Renal pelvis (tissue), 4 donors: ENCODE data around the gene OS9. TPM values are rescaled to one million over a fixed set of nuclear protein-coding genes. Genes with fewer than 3 reads are reported as not detected.
A peak's percentile ranks its signal among the peaks of the same experiment; 100 is the strongest.

Experiments used
- DNase-seq: peaks from one replicate; pipeline ENCODE4 v3.0.0-alpha.2; 2013
- polyA plus RNA-seq, 3 donors: library from polyadenylated mRNA; unstranded; fragments of 120-200 nt; gene quantifications; one replicate each; pipeline ENCODE4 v1.2.1, GENCODE V29; 2013; ENCODE audit not compliant: insufficient read length in 3 of 3

The OS9 gene
- polyA plus RNA-seq, 3 donors = 197 to 226 (median 220) TPM

DNA sequence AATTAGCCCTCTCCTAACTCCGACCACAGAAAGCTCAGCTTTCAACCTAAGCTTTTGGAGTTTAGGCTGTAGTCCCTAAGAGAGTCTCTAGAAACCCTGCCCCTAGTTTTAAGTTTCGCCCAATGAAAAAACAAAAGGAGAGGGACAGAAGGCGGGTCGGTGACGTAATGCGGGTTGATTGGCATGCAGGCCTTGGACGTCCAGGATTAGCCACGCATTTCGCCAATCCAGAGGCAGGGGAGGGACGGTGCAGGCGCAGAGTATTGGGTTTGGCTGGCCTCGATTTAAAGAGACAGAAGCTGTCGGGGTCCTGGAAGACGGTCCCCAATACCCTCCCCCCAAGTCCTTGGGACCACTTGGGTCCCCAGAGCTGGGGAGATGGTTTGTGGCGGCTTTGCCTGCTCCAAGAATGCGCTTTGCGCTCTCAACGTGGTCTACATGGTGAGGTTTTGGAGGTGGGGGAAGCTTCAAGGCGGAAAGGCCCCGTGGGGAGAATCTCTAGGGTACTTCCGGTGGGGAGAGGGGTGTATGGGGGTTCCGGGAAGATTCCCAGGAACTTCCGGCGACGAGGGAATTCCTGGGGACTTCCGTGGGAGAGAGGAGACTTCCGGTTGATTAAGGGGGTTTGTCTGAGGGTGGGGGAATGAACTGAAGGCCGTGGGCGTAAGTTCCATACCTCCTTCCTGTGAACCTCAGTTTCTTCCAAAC, 51.0 kb downstream of the OS9 start, which contains the start of gene TSPAN31:
TSS of gene TSPAN31 (plus strand) at position 263 of the 708 bp plus-strand sequence. CDS start at position 379, 116 bp downstream.
- DNase-seq = peak; percentile 99

DNA sequence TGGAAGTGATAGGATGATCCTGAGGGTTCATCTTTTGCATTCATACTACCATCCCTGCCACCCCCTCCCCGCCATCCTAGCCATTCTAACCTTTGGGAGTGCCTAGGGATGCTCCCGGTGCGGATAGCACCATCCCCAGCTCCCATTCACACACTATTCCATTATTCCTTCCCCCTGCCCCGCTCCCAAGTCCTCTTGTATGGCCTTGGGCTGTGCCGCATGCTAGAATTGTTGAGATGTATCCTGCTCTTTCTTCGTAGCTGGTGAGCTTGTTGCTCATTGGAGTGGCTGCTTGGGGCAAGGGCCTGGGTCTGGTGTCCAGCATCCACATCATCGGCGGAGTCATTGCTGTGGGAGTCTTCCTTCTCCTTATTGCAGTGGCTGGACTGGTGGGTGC, 51.6 kb downstream of the OS9 start:
- DNase-seq = no peak

GRCh38 chr12:57746025-57746424, 52.1 kb downstream of the OS9 start:
- no peak for DNase-seq

- no peak for DNase-seq
Measured at GRCh38 chr12:57749061-57749460, 55.1 kb downstream of the OS9 start.

DNA sequence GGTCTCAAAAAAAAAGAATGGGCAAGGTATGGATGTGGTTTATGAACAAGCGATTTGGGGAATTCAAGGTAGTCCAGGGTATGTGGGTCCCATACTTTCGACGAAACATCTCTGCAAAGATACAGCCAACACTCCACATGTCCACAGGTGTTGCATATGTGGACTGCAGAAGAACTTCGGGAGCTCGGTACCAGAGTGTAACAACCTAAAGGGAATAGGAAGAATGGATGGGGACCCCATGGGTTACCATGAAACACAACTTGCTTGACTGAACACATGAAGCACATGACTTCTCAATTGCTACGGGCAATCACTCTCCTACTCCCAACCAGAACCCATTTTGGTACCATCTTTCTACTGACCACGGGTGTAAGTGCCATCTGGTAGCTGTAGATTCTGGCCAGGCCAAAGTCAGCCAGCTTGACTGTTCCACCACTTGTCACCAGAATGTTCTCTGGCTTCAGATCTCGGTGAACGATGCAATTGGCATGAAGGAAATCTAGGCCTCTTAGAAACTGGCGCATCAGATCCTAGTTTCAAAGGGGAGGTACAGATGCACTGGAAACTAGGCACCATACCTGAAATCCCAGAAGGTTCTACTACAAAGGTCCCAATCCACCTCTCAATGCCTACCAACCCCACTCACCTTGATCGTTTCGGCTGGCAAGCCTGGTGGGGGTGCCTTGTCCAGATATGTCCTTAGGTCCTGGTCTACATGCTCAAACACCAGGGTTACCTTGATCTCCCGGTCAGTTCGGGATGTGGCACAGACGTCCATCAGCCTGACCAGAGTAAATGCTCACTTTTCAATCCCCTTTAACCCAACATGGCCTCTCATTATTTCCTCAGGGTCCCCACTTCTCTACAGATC, 56.9 kb downstream of the OS9 start:
- no peak for DNase-seq

- DNase-seq = no peak
Measured at GRCh38 chr12:57751432-57751787, 57.5 kb downstream of the OS9 start.

DNA sequence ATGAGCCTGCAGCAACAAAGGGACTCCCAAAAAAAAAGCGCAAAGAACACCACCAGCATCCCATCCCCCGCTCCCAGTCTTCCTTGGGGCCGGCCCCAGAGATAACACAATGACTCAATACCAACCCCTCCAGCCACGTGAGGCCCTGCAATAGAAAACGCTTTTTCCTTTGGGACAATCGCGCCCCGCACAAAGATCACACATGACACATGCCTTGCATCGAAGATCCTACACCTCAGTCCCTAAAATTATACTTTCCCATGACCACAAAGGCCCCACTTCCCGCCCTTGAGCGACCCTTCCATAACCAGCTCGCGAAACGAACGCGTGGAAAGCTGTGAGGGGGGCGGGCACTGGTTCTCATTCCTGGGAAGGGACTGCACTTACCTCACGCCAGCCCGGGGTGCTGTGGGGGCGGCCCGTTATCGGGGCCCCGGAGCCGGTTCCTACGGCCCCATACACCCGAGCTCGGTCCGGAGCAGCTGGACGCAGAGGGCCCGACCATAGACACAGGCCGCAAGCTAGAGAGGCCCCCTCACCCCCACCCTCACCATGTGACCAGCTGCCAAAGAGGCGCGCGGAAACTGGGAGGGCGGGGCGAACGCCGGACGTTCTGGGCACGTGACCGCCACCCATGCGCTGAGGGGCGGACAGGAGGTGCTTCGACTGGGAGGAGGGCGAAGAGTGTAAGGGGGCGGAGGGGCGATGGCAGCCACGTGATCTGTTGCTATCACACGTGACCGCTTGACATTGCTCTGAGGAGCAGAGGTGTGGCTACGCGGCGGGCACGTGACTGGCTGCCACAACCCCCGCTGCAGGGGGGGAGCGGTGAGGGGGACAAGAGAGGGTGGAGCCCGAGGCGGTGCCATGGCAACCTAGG, 58.1 kb downstream of the OS9 start, which contains the start of gene CDK4:
TSS of gene CDK4 (minus strand) at position 523 of the 880 bp plus-strand sequence. CDS start 593 bp downstream, outside the sequence.
- peak; percentile 99 for DNase-seq

GRCh38 chr12:57752668-57753000, 58.7 kb downstream of the OS9 start:
- DNase-seq = no peak

DNA sequence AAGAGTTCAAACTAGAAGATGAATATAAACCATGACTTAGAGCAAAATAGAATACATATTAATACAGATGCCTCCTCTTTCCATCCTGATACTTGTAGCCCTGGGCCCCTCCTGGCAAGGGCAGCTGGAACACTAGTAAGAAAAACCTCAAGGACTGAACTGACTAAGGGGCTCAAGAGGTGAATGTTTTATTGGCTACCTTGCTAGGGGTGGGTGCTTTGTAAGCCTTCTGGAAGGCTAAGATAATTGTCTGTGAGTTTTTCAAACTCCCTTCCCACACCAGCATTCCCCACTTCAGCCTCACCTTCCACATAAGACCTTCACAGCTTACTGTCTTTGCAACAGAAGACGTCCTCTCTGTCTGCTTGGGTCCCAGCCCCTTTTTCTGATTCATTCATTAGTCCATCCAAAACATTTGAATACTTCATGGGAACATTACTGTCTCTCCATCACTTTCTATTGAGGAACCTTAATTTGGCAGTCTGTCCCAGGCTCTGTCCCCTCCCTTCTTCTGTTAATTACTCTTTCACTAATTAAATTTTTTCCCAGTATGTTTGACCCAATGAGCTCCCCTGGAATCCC, 59.9 kb downstream of the OS9 start:
- no peak for DNase-seq

- DNase-seq = no peak
Measured at GRCh38 chr12:57754411-57755193, 60.7 kb downstream of the OS9 start, which contains the start of gene MARCHF9. TSS of gene MARCHF9 (plus strand) at chr12:57755103. CDS start at chr12:57755529, 426 bp downstream.

DNA sequence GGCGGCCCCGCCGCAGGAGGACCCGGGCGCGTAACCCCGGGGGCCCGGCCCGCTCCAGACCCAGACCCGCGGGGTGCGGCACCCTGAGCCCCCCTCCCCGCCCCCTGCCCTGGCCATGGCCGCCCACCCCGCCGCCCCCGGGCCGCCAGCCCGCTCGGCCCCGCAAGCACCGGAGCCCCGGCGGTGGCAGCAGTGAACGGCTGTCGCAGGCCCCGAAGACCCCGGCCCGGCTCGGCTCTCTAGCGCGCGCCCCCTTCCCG, 61.2 kb downstream of the OS9 start:
- no peak for DNase-seq

DNA sequence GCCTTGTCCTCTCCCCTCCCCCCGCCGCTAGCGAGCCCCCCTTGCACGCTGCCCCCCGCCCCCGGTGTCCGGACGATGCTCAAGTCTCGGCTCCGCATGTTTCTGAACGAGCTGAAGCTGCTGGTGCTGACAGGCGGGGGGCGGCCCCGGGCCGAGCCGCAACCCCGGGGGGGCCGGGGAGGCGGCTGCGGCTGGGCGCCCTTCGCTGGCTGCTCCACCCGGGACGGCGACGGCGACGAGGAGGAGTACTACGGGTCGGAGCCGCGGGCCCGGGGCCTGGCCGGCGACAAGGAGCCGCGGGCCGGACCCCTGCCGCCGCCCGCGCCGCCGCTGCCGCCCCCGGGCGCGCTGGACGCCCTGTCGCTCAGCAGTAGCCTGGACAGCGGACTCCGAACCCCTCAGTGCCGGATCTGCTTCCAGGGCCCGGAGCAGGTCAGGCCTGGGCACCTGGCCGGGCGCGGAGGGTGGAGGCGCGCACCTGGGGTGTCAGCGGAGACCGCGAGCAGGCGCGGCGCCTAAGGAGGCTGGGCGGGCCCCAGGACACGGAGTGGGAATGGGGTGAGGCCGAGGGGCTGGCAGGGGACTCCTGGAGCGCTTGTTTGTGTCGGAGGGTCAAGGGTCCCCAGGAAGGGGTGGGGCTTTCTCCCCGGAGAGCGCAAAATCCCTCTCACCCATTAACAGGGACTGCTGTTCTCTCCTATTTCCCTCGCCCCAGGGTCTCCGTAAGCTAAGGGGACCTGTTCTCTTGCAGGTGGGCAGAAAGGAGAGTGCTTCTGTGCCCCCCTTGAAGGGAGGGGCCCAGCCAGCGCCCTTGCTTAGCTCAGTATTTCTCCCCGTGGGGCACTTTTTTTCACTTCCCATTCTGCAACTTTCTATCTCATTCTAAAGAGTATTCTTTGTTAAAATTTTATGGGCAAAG, 61.8 kb downstream of the OS9 start:
- no peak for DNase-seq

DNA sequence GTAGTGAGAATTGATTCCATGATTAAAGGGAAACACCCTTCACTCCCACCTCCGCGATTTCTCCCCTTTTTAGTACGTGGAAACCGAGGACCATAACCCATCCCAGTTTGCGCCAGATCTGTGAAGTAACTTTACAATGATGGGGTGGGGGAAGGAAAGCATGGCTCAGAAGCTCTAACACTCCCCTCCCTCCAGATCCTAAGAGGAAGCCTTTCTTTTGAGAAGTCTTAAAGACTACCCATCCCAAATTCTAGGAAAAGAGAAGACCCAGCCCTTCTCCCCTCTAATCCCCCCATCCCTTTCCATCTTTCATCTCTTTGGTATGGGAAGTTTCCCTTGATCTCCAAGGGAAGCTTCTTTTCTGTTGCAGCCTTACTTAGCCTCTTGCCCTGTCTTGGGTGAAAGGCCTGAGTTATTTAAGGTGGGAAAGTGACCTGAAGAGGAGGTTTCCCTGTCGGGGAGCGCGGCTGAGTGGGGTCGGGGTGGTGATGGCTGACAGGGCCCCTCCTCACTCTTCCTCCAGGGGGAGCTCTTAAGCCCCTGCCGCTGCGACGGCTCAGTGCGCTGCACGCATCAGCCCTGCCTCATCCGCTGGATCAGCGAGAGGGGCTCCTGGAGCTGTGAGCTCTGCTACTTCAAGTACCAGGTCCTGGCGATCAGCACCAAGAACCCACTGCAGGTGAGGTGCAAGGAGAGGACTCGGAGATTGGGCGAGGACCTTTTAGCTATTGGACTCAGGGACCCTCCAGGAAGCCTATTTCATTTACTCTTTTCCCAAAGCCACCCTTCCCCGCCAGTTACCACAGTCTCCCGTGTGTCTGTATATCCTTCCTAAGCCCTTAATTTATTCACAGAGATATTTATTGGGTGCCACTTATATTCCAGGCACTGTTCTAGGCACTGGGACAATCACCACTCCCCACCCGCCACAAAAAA, 62.7 kb downstream of the OS9 start:
- DNase-seq = no peak

DNA sequence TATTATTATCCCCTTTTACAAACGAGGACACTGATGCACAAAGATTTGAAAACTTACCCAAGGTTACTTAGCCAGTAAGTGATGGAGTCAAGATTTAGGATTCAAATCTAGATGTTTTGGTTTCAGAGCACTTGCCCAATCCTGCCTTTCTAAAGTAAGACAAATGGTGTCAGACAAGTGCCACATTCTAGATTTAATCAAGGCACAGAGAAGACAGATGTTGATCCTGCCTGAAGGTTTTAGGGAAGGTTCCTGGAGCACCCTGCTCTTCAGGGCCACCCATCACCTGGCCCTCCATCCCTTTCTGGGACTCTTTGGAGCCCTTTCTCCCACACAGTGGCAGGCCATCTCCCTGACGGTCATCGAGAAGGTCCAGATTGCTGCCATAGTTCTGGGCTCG, 63.8 kb downstream of the OS9 start:
- no peak for DNase-seq

DNA sequence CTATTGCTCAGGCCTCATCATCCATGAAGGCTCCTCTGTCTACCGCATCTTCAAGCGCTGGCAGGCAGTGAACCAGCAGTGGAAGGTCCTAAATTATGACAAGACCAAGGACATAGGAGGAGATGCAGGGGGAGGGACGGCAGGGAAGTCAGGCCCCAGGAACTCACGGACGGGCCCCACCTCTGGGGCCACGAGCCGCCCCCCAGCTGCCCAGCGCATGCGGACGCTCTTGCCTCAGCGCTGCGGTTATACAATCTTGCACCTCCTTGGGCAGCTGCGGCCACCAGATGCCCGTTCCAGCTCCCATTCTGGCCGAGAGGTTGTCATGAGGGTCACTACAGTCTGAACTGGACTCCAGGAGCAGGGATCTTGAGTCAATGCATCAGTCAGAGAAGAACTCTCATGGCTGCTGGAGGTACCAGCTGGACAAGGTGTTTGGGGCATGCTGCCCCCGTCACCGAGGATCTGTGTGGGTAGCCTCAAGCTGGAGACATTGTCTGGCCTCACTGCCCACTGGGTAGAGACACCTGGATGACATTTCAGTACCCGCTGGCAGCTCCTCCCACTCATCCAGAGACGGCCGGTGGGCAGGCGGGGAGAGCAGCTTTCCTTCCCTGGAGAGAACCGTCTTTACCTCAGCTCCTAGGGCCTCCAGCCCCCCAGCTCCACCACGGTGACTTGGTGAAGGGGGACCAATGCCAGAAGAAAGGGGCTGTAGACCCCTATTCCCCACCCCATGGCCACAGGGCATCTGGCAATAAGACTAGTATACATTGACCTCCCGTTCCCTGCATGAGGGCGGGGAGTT, 64.8 kb downstream of the OS9 start:
- DNase-seq = no peak

GRCh38 chr12:57759360-57759980, 65.5 kb downstream of the OS9 start:
- no peak for DNase-seq

- no peak for DNase-seq
Measured at GRCh38 chr12:57760347-57760982, 66.5 kb downstream of the OS9 start.
